Body of pancreas (tissue), 4 donors: Measurements from ENCODE around the gene LDB2.

Experiments
- CTCF ChIP-seq, 7 experiments: fragments of 450-650 bp in 4 of 7; fragments of 200-600 bp in 3 of 7; sonication (generic) in 3 of 7; IDR thresholded peaks; one replicate each; pipeline ENCODE4 v1.5.1; 2016 to 2019; ENCODE audit warnings: antibody characterized with exemption in 7 of 7
- POLR2A ChIP-seq, 3 donors: fragments of 450-650 bp; IDR thresholded peaks; one replicate each; pipeline ENCODE4 v1.6.1; 2016; ENCODE audit warnings: antibody characterized with exemption in 3 of 3, mild to moderate bottlenecking in 2 of 3

- no peak for TF ChIP-seq CTCF (IDR thresholded peaks at IDR 0.05)
- TF ChIP-seq POLR2A (IDR thresholded peaks at IDR 0.05), result no peak
Measured at GRCh38 chr4:16692524-16692923, 205.9 kb downstream of the LDB2 start.
